GM10847 (cell line): ENCODE measurements around the gene TAGLN3.

ENCODE experiments used
- POLR2A ChIP-seq: IDR thresholded peaks from 2 replicates; pipeline ENCODE4 v1.6.1; 2011; ENCODE audit not compliant: insufficient read length; ENCODE audit errors: extremely low read depth

Gene TAGLN3

DNA sequence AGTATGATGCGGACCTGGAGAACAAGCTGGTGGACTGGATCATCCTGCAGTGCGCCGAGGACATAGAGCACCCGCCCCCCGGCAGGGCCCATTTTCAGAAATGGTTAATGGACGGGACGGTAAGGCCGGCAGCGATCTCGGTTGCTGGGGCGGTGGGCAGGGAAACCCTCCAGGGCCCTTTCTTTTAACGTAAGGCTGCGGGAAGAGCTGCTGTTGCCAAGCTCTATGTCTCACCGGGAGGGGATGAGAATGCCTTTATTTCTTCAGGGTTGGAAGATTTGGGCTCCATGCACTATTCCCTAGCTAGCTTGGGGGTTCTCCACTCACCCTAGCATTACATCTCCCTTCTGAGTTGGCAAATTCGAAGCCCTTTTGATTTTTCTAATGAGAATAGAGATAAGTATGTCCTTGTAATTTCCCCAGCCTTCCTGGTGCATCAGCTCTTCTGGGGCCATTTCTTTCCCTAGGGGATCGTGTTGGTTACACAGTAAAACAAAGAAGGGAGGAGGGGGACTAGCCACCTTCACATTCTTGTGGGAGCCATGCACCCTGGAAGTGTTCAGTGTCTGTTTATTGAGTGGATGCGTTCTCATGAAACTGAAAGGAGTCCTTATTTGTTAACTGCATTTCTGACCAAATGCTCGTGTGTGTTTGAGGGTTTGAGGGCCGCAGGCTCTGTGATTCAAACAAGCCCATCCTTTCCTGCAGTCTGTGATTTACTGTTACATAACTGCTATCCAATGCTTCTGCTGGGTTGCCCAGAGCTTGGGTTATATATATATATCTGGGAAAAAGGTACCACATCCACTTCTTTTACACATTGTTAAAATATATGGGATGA is 982 bp downstream of the TAGLN3 start:
- no peak for TF ChIP-seq POLR2A

DNA sequence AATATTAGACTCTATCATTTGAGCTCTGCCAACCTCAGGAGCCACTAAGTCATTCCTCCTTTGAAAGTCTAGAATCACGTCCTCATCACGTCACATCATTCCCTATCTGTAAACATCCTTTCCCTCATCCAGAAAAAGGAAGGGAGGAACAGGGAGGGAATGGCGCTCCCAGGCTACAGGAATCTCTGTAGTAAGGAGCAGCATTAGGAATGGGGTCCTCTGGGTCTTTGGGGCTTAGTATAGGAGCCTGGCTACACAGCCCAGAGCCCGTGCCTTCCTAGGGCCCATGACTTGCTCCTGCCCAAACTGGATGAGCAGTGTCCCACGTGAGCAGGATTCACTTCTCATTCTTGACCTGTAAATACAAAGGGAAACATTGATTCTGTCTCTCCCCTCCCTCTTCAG is 1.6 kb downstream of the TAGLN3 start:
- TF ChIP-seq POLR2A: no peak

DNA sequence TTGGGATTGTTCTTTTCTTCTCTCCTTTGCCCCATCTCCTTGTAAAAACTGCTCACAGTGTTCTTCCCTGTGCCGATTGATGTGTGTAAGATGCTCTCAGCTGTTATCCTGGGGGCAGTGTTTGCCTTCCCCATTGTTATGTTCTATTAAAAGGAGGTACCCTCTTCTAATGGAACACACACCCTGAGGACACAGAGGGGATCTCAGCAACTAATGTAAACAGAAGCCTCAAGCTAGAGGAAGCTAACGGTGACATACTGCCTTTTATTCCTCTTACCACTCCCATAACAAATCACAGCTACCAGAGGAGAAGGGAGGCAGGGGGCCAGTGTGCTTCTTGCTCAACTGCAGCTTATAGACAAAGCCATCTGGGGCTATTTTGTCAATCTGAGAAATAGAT is 2.2 kb downstream of the TAGLN3 start:
- no peak for TF ChIP-seq POLR2A

DNA sequence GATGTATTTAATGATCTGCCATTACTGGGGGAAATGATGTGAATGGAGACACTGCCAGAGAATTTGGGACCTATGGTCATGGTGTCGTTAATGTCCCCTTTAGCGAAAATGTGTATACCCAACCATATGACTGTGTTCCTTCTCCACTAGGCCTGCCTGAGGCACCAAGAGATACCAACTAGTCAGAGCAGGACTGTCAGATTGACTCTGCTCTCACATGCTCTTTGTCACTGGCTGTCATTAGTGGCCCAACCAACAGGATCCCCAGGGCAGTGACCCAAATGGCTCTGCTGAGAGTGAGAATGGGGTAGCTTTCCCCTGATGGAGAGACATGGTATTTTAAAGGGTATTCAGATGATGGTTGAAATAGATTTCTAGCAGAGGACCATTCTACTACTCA is 2.8 kb downstream of the TAGLN3 start:
- no peak for TF ChIP-seq POLR2A

DNA sequence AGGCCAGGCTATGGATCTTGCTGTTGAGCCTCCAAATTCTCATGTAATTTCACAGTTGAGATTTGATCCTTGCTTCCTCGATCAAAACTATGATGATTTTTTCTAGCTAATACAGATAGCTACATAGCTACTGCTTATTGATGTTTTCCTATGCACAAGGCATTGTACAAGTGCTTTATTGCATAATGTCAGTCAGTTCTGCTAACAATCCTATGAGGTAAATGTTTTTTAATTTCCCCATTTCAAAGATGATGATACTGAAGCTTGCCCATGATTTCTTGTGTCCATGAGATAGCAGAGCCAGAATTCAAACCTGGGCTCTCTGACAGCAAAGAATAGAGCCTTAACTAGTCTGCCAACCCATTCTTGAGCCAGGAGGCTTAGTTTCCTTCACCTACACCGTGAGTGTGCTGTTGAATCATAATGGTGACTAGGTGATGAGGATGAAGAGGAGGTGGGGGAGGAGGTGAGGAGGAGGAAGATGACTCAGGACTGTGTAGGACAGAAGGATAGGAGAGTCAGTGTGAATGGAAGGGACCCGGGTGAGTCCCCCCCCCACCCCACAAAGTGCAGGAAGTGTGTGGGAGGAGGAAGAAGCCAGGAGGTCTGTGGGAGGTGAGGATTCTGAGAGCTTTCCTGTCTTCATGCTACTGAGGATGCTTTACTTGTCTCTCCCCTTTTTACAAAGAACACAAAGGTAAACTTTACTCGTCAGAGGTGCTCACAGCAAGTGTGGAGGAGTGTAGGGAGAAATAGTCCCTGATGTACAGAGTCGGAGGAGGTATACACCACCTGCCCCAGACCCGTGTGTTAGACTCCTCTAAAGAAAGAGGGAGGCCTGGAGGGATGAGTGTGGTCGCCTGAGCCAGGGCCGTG is 3.6 kb downstream of the TAGLN3 start:
- no peak for TF ChIP-seq POLR2A

DNA sequence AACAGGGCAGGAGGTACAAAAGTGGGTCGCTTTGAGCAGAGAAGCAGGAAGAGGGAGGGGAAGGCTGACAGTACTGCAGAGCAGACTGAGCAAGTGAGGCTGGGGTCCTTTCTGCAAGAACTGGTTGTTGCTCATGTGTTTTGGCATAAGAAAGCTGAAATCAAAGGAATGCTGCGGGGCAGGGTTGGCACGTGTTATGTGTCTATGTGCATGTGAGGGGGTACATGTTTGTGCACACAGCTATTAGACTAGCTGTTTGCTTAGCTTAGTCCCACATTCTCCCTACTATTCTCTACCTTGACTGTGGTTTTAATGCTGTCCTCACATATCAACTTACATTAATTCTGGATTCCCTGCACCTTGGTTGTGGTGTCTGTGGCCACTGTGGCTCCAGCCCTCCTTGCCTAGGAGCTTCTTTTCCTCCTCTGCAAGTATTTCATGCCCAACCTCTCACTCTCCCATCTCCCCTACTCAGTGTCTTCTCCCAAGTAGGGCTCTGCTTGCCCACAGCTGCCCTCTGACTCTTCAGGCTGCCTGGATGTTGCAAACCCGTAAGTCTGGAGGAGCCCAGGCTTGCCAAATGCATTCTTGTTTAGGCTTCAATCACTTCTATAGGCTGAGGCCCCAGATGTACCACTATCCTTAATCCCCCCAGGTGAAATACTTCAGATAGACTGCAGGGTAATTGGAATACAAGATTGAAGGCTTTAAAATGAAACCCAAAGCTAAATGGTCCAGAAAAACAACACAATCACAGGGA is 4.8 kb downstream of the TAGLN3 start:
- TF ChIP-seq POLR2A: no peak

DNA sequence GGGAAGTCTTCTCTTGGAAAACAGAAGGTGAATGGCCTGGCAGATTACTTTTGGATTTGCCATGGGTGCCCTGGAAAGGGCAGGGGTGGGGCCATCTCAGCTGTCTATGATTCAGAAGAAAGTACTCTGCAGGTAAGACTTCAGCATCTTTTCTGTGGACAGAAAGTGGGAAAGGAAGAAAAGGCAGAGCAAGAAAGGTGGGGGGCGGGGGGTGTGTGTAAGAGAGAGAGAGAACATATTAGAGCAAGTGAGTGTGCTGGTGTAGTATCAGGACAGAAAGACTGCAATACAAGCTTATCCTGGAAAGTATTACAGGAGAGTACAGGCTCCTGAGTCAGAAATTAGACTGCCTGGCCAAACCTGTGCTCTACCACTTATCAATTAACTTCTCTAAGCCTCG is 5.5 kb downstream of the TAGLN3 start:
- no peak for TF ChIP-seq POLR2A

DNA sequence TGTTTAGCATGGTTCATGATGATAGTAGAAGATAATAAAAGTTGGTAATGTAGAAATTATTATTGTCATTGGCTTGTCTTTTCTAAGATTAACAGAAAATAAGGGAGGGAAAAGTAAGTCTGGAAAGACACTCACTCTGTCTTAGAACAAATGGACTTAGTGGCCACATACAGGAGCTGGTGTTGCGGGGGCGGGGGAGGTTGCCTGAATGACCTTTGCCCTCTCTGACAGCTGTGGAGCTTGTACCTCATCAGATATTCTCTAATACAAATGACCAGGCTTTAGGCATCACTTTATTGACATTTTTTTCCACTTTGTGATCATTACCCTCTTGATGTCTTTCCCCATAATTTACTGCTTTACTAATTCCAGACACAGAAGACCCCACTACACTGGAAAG is 5.9 kb downstream of the TAGLN3 start:
- no peak for TF ChIP-seq POLR2A

DNA sequence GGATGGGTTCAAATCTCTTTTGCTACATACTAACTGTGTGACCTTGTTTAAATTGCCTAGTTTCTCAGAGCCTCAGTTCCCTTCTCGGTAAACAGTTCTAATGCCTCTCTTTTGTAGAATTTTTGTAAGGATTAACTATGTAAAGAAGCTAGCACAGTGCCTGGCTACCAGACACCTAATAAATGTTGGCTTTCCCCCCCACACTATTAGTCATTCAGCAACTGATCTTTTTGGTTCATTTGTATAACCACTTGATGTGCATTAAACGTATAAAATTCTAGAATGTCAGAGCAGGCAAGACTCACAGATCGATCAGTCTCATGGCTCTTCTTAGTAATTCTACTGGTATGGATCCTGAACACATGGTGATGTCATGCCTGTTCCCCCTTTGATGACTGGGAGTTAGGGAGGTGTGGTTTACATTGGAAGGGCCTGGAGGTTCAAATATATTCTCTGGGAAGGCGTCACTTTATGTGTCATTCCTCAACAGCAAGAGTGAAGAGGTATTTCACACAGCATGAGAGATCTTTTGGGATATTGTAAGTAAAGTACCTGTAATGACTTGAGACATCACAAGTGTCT is 6.5 kb downstream of the TAGLN3 start:
- TF ChIP-seq POLR2A: no peak

DNA sequence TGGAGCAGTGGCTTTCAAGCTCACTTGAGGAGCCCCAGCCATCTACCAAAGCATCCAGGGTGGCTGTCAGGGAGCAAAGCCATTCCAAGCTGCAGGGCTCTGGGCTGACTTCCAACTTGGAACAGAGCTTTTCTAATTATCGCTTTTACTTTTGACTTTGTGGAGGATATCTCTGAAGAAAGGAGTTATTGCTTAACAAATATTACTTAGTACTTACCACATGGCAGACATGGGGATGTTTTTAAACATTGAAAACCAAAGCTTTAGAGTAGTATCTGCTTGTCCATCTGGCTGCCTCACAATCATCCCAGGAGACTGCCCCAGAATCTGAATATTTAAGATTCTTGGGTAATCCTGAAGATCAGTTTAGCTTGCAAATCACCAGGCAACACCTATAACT is 8.9 kb downstream of the TAGLN3 start:
- TF ChIP-seq POLR2A: no peak

DNA sequence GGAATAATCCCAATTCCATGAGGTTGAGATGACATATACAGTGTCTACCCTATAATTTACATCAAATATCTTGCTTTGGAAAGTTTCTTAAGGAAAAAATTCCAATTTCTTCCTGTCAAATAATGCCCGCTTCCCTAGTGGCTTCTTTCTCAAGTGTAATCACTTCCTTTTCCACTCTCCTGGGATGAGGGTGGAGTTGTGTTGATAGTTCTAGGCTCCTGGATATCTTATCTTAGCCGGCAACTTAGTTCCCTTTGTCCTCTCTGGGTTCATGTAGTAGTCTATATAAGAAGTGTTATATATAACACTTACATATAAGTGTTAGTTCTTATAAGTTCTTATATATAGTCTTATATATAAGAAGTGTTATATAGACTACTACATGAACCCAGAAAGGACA is 10.9 kb downstream of the TAGLN3 start:
- TF ChIP-seq POLR2A: no peak

DNA sequence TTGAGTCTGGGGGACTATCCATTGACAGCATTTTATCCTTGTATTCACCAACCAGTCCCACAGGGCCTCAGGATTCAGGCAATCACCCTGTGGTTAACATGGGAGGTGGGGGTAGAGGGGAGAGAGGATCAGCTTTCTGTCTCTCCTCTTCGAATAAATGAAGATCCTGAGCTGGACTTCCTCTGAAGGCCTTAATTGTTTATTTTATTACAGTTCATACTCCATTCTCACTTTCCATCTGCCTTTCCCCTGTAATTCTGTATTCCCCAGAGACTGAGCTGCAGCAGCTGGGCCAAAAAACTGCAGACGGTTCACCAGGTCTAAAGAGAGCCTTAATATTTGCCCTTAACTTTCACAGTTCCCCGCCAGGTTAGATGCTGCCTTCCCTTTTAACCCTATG is 11.9 kb downstream of the TAGLN3 start:
- TF ChIP-seq POLR2A: no peak

DNA sequence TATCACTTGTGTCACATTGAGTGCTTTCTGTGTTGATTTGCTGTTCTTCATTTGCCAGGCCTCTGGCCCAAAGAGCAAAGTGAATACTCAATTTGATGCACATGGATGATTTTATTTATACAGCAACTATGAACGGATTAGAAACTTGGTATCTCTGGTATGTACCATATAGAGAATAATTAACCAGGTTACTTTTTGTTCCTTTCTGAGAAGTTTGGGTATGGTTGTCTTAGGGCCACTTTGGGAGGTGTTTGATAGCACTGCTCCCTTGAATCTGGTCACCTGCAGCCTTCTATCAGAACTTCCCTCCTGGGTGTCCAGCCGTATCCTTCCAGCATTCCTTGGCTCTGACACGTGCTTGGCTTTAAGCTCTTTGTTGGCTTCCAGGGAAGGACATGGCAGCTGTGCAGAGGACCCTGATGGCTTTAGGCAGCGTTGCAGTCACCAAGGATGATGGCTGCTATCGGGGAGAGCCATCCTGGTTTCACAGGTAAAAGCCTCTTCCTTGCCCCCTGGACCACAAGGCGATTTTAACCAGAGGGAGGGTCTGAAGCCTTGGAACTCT is 12.7 kb downstream of the TAGLN3 start:
- no peak for TF ChIP-seq POLR2A

DNA sequence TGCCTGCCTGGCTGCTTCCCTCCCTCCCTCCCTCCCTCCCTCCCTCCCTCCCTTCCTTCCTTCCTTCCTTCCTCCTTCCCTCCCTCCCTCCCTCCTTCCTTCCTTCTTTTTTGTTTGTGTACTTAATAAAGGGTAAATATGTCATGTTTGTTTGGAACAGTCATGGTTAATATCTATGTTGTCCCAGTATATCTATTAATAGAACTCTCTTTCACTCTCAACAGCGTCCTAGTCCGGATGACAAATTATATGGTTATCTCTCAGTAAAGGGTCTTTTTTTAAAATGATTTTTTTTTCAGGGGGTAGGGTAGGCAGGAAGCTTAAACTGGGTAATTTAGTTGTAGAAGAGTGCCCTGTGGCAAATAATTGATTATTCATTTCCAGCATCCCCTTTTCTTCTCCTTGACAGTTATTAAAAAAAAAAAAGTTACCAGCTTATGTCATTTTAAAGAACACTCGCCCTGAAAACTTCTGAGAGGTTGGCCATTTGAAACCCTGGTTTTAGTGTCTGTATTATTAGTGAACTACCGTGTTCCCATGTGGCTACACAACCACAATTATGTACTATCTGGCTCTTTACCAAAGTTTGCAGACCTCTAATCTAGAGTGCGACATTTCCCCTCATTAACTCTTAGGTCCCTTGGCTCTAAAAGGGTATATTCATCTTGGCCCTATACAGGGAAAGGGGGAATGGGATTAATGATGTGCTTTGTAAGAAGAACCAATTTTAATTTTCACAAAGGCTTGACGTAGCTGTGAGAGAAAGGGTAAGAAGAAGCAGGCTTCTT is 13.7 kb downstream of the TAGLN3 start:
- no peak for TF ChIP-seq POLR2A

DNA sequence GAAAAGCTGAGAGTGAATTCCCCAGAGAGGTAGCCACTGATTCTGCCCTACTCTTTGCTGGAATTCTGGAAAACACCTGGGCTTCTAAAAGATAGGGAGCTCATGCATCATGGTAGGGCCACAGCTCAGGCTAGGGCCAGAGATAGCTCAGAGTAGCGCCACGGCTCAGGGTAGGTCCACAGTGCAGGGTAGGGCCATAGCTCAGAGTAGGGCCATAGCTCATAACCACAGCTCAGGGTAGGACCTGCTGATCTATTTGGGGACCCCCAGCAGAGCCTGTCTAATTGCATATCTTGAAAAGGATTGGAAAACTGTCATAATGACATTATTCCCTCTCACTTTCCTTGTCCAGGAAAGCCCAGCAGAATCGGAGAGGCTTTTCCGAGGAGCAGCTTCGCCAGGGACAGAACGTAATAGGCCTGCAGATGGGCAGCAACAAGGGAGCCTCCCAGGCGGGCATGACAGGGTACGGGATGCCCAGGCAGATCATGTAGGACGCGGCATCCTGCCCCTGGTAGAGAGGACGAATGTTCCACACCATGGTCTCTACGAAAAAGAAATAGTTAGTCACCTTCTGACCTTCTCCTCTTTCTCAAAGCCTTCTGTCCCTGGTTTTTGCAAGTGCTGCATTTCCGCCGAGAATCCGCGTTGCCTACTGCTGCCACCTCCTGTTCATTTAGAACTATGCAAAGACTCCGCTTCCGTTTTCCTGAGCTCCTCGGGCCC is 14.5 kb downstream of the TAGLN3 start:
- TF ChIP-seq POLR2A: no peak
